ENCODE results near the gene METTL15.
"Not testable (repeated sequence)": the region's sequence is repeated elsewhere in the genome, so short reads cannot be mapped to it uniquely, and the experiment has no call there.

METTL15 gene

DNA sequence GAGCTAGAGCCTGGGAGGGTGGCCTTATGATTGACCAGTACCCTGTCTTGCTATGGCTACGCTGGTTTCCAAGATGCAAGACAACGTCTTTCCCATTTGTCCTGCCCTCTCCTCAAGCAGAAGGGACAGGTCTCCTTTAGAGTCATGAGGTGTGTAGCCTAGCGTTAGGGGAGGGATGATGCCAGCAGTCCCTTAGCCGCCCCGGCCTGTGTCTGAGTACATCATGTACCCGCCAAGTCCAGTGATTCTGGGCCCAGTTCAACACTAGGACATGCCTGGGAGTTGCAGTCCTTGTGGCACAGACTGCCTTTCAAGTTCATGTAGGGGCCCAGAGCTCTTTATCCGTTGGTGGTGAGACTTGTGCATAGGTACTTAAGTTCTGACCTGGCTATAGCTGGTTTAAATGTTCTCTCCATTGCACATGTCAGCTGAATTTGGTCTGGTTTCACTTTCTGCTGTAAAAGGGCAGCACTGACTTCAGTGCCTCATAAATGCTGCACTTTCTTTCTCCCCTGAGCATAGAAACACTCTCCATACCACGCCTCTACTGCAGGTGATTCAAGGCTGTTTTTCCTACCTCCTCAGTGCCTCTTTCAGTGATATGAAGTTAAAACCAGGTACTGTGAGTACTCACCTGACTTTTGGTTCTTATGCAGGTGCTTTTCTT, 151.1 kb downstream of the METTL15 start:
- no peak for DNase-seq (ENCODE audit: extremely low spot score)
- ChIA-PET CTCF (no interaction called here), POLR2A (no interaction called here)
- TF ChIP-seq ZNF384 (IDR thresholded peaks at IDR 0.05) (no peak), TARDBP (IDR thresholded peaks at IDR 0.05) (no peak)

DNA sequence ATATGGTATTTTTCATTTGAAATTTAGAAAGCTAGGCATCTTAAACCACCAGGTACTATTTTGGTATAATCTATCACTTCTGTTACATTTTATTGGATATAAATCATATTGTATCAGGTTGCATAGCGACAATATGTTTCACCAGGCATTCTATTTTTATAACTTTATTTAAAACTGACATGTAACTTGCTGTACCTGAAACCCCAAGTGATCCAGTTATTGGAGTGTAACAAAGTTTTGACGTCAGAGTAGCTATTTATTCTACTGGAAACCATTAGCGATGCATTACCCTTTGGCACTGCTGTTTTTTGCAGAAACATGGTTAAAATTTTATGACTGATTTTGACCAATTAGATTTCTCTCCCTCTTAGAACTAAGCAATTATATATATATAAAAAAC, 160.7 kb downstream of the METTL15 start:
- CTCF ChIA-PET, result no interaction called here
- TF ChIP-seq CTBP1 (IDR thresholded peaks at IDR 0.05; ENCODE audit: borderline replicate concordance) (no peak), BHLHE40 (IDR thresholded peaks at IDR 0.05; ENCODE audit: borderline replicate concordance) (no peak), L3MBTL2 (conservative IDR thresholded peaks at IDR 0.05) (no peak), SUZ12 (IDR thresholded peaks at IDR 0.05) (no peak), NFRKB (IDR thresholded peaks at IDR 0.05) (no peak), ARNT (IDR thresholded peaks at IDR 0.05) (no peak), ELF4 (IDR thresholded peaks at IDR 0.05) (no peak), FOXK2 (IDR thresholded peaks at IDR 0.05) (no peak), LEF1 (IDR thresholded peaks at IDR 0.05; ENCODE audit: borderline replicate concordance) (no peak), HDGF (IDR thresholded peaks at IDR 0.05; ENCODE audit: borderline replicate concordance) (no peak), TARDBP (IDR thresholded peaks at IDR 0.05) (no peak), FOXM1 (IDR thresholded peaks at IDR 0.05; ENCODE audit: borderline replicate concordance) (no peak), FOXA1 (IDR thresholded peaks at IDR 0.05) (no peak), ZNF384 (IDR thresholded peaks at IDR 0.05) (no peak), SP1 (IDR thresholded peaks at IDR 0.05) (no peak)
- TF ChIP-seq, protein P1, sequence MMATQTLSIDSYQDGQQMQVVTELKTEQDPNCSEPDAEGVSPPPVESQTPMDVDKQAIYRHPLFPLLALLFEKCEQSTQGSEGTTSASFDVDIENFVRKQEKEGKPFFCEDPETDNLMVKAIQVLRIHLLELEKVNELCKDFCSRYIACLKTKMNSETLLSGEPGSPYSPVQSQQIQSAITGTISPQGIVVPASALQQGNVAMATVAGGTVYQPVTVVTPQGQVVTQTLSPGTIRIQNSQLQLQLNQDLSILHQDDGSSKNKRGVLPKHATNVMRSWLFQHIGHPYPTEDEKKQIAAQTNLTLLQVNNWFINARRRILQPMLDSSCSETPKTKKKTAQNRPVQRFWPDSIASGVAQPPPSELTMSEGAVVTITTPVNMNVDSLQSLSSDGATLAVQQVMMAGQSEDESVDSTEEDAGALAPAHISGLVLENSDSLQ (IDR thresholded peaks at IDR 0.05), result no peak
- DNase-seq (ENCODE audit: extremely low spot score), result no peak
- POLR2A ChIA-PET, result no interaction called here

- DNase-seq (ENCODE audit: extremely low spot score), result no peak
- ChIA-PET POLR2A (no interaction called here), CTCF (no interaction called here)
- TF ChIP-seq ELF4 (IDR thresholded peaks at IDR 0.05), result no peak
- TF ChIP-seq FOXM1 (IDR thresholded peaks at IDR 0.05; ENCODE audit: borderline replicate concordance), result no peak
- no peak for TF ChIP-seq SP1 (IDR thresholded peaks at IDR 0.05)
- TF ChIP-seq ARNT (IDR thresholded peaks at IDR 0.05), result no peak
- TF ChIP-seq FOXA1 (IDR thresholded peaks at IDR 0.05), result no peak
- no peak for TF ChIP-seq TARDBP (IDR thresholded peaks at IDR 0.05)
- no peak for TF ChIP-seq BHLHE40 (IDR thresholded peaks at IDR 0.05; ENCODE audit: borderline replicate concordance)
- TF ChIP-seq, protein P1 (IDR thresholded peaks at IDR 0.05), result no peak
- TF ChIP-seq ZNF384 (IDR thresholded peaks at IDR 0.05), result no peak
Observed at GRCh38 chr11:28269586-28269985, 161.4 kb downstream of the METTL15 start.

DNA sequence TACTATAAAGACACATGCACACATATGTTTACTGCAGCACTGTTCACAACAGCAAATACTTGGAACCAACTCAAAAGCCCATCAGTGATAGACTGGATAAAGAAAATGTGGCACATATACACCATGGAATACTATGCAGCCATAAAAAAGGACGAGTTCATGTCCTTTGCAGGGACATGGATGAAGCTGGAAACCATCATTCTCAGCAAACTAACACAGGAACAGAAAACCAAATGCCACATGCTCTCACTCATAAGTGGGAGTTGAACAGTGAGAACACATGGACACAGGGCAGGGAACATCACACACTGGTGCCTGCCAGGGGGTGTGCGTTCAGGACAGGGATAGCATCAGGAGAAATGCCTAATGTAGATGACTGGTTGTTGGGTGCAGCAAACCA, 164.1 kb downstream of the METTL15 start:
- CTCF ChIA-PET; POLR2A ChIA-PET; DNase-seq (ENCODE audit: extremely low spot score): not testable (repeated sequence)

- no peak for TF ChIP-seq L3MBTL2 (conservative IDR thresholded peaks at IDR 0.05)
- POLR2A ChIA-PET, result no interaction called here
- CTCF ChIA-PET, result no interaction called here
- no peak for DNase-seq (ENCODE audit: extremely low spot score)
Observed at GRCh38 chr11:28274216-28274615, 166.0 kb downstream of the METTL15 start.

GRCh38 chr11:28284196-28284595, 176.0 kb downstream of the METTL15 start:
- CTCF ChIA-PET, result no interaction called here
- TF ChIP-seq TARDBP (IDR thresholded peaks at IDR 0.05), result no peak
- TF ChIP-seq LEF1 (IDR thresholded peaks at IDR 0.05; ENCODE audit: borderline replicate concordance), result no peak
- no peak for TF ChIP-seq BHLHE40 (IDR thresholded peaks at IDR 0.05; ENCODE audit: borderline replicate concordance)
- TF ChIP-seq ELF4 (IDR thresholded peaks at IDR 0.05), result no peak
- TF ChIP-seq L3MBTL2 (conservative IDR thresholded peaks at IDR 0.05), result no peak
- TF ChIP-seq HDGF (IDR thresholded peaks at IDR 0.05; ENCODE audit: borderline replicate concordance), result no peak
- no peak for TF ChIP-seq FOXM1 (IDR thresholded peaks at IDR 0.05; ENCODE audit: borderline replicate concordance)
- no peak for TF ChIP-seq ZNF384 (IDR thresholded peaks at IDR 0.05)
- POLR2A ChIA-PET, result no interaction called here

DNA sequence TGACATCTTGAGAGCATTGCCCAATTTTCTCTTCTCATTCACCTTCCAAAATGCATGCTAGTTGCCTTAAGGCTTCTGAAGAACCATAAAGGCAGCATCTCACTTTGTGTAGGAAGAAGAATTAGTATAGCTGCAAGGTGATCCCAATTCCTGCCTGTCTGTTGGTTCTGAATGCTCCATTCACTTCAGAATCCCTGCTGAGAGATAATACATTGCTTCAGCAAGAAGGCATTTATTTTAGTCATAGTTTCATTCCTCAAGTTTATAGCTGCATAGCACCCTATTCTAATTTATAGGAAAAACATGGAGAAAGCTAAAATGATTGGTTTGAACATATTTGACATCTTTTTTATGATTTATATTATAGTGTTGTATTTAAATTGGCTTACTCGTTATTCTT, 181.3 kb downstream of the METTL15 start:
- no peak for TF ChIP-seq SP1 (IDR thresholded peaks at IDR 0.05)
- no peak for TF ChIP-seq ARNT (IDR thresholded peaks at IDR 0.05)
- TF ChIP-seq ELF4 (IDR thresholded peaks at IDR 0.05), result no peak
- TF ChIP-seq NFRKB (IDR thresholded peaks at IDR 0.05), result no peak
- no peak for TF ChIP-seq FOXM1 (IDR thresholded peaks at IDR 0.05; ENCODE audit: borderline replicate concordance)
- TF ChIP-seq BHLHE40 (IDR thresholded peaks at IDR 0.05; ENCODE audit: borderline replicate concordance), result no peak
- no peak for TF ChIP-seq LEF1 (IDR thresholded peaks at IDR 0.05; ENCODE audit: borderline replicate concordance)
- TF ChIP-seq ZNF384 (IDR thresholded peaks at IDR 0.05), result no peak
- no peak for TF ChIP-seq L3MBTL2 (conservative IDR thresholded peaks at IDR 0.05)
- TF ChIP-seq, protein P1 (IDR thresholded peaks at IDR 0.05), result no peak
- TF ChIP-seq SUZ12 (IDR thresholded peaks at IDR 0.05), result no peak
- TF ChIP-seq FOXA1 (IDR thresholded peaks at IDR 0.05), result no peak
- TF ChIP-seq FOXK2 (IDR thresholded peaks at IDR 0.05), result no peak
- TF ChIP-seq CTBP1 (IDR thresholded peaks at IDR 0.05; ENCODE audit: borderline replicate concordance), result no peak
- TF ChIP-seq TARDBP (IDR thresholded peaks at IDR 0.05), result no peak
- no peak for TF ChIP-seq HDGF (IDR thresholded peaks at IDR 0.05; ENCODE audit: borderline replicate concordance)
- CTCF ChIA-PET, result no interaction called here
- POLR2A ChIA-PET, result no interaction called here
- DNase-seq (ENCODE audit: extremely low spot score), result no peak

More at GRCh38 chr11:28284196-28284595, 176.0 kb downstream of the METTL15 start:
- DNase-seq (ENCODE audit: extremely low spot score), result no peak

- DNase-seq (ENCODE audit: extremely low spot score); POLR2A ChIA-PET; CTCF ChIA-PET: not testable (repeated sequence)
Observed at GRCh38 chr11:28290995-28291394, 182.8 kb downstream of the METTL15 start.
